HL-60 (cell line): ENCODE data around the gene NID2.

Experiments used
- DNase-seq, 2 experiments: peaks; one replicate each; pipeline ENCODE4 v3.0.0-alpha.2; 2010 to 2020; ENCODE audit warnings: low read depth in 1 of 2, low spot score in 1 of 2
- H3K27ac ChIP-seq: fragments of 250-450 bp; sonication (Bioruptor Pico); replicated peaks from 2 replicates; pipeline ENCODE4 v1.5.1; 2020; ENCODE audit warnings: mild to moderate bottlenecking, moderate library complexity
- H3K27me3 ChIP-seq: fragments of 250-450 bp; sonication (Bioruptor Pico); 2 replicates; pipeline ENCODE4 v1.5.1; 2021; ENCODE audit warnings: mild to moderate bottlenecking, moderate library complexity; ENCODE audit not compliant: insufficient read depth, poor library complexity, severe bottlenecking
- H3K4me3 ChIP-seq: replicated peaks from 2 replicates; pipeline ENCODE4 v1.5.1; 2011; ENCODE audit warnings: mild to moderate bottlenecking, control low read depth, low read length; ENCODE audit not compliant: insufficient read depth
- GABPA ChIP-seq: IDR thresholded peaks from 2 replicates; pipeline ENCODE4 v1.6.1; 2012; ENCODE audit warnings: low read depth
- POLR2AphosphoS5 ChIP-seq: IDR thresholded peaks from 2 replicates; pipeline ENCODE4 v1.6.1; 2012; ENCODE audit warnings: low read depth
- SPI1 ChIP-seq: IDR thresholded peaks from 2 replicates; pipeline ENCODE4 v1.6.1; 2012; ENCODE audit warnings: low read depth, mild to moderate bottlenecking, borderline replicate concordance
- TF ChIP-seq, protein P1 (sequence below): IDR thresholded peaks from one replicate; pipeline ENCODE4 v1.5.1; 2011; ENCODE audit warnings: low read length, control low read depth, inconsistent platforms; ENCODE audit not compliant: insufficient read depth
- TF ChIP-seq, protein P2 (sequence below): IDR thresholded peaks from 2 replicates; pipeline ENCODE4 v1.6.1; 2012; ENCODE audit warnings: low read depth; ENCODE audit not compliant: insufficient replicate concordance

The NID2 gene

DNA sequence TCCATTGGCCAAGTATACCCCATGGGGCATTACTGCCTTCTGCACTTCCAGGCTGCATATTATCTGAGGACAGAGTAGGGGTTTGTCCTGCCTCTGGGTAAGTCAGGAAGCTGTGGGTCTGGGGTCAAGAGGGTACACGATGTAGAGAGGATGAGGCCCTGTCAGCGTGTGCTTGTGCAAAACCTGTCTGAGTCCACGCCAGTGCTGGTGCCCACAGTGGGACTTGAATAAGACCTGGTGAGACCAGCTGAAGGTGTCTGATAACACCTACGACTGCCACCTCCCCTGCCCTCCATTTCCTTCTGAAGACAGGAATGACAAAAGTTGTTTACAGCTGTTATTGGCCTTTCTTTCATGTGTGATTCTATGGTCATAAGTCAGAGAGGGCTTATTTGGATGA, 22.1 kb upstream of the NID2 start:
- DNase-seq, result no peak
- Histone ChIP-seq H3K27me3 (peaks cover 6% of the 10 kb centered on the region), H3K27ac (no peak overlapping the region), H3K4me3 (no peak overlapping the region)
- no peak for TF ChIP-seq GABPA
- no peak for TF ChIP-seq SPI1
- TF ChIP-seq POLR2AphosphoS5, result no peak
- TF ChIP-seq, protein P1, sequence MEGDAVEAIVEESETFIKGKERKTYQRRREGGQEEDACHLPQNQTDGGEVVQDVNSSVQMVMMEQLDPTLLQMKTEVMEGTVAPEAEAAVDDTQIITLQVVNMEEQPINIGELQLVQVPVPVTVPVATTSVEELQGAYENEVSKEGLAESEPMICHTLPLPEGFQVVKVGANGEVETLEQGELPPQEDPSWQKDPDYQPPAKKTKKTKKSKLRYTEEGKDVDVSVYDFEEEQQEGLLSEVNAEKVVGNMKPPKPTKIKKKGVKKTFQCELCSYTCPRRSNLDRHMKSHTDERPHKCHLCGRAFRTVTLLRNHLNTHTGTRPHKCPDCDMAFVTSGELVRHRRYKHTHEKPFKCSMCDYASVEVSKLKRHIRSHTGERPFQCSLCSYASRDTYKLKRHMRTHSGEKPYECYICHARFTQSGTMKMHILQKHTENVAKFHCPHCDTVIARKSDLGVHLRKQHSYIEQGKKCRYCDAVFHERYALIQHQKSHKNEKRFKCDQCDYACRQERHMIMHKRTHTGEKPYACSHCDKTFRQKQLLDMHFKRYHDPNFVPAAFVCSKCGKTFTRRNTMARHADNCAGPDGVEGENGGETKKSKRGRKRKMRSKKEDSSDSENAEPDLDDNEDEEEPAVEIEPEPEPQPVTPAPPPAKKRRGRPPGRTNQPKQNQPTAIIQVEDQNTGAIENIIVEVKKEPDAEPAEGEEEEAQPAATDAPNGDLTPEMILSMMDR, result no peak
- TF ChIP-seq, protein P2, sequence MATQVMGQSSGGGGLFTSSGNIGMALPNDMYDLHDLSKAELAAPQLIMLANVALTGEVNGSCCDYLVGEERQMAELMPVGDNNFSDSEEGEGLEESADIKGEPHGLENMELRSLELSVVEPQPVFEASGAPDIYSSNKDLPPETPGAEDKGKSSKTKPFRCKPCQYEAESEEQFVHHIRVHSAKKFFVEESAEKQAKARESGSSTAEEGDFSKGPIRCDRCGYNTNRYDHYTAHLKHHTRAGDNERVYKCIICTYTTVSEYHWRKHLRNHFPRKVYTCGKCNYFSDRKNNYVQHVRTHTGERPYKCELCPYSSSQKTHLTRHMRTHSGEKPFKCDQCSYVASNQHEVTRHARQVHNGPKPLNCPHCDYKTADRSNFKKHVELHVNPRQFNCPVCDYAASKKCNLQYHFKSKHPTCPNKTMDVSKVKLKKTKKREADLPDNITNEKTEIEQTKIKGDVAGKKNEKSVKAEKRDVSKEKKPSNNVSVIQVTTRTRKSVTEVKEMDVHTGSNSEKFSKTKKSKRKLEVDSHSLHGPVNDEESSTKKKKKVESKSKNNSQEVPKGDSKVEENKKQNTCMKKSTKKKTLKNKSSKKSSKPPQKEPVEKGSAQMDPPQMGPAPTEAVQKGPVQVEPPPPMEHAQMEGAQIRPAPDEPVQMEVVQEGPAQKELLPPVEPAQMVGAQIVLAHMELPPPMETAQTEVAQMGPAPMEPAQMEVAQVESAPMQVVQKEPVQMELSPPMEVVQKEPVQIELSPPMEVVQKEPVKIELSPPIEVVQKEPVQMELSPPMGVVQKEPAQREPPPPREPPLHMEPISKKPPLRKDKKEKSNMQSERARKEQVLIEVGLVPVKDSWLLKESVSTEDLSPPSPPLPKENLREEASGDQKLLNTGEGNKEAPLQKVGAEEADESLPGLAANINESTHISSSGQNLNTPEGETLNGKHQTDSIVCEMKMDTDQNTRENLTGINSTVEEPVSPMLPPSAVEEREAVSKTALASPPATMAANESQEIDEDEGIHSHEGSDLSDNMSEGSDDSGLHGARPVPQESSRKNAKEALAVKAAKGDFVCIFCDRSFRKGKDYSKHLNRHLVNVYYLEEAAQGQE, result no peak

DNA sequence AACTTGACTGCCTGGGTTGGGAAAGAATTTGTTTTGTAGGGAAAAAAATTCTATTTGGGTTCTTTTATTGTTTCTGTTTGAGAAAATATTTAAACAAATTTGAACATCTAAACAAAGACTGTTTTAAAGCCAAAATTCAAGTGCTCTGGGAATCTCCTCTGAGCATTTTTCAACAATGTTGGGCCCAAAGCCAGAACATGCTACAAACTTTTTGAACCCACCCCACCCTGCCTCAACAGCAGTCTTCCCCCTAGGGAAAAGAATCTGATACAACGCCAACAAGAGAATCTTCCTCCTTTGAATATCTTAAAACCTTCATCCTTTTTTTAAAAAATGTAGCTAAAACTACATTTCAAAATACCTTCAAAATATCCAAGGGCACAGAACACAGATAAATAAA, 20.4 kb upstream of the NID2 start:
- DNase-seq, result no peak
- Histone ChIP-seq H3K27ac (no peak overlapping the region), H3K27me3 (peaks cover 4% of the 10 kb centered on the region), H3K4me3 (no peak overlapping the region)
- TF ChIP-seq, protein P2, result no peak
- no peak for TF ChIP-seq GABPA
- TF ChIP-seq SPI1, result no peak
- no peak for TF ChIP-seq POLR2AphosphoS5
- TF ChIP-seq, protein P1, result no peak

DNA sequence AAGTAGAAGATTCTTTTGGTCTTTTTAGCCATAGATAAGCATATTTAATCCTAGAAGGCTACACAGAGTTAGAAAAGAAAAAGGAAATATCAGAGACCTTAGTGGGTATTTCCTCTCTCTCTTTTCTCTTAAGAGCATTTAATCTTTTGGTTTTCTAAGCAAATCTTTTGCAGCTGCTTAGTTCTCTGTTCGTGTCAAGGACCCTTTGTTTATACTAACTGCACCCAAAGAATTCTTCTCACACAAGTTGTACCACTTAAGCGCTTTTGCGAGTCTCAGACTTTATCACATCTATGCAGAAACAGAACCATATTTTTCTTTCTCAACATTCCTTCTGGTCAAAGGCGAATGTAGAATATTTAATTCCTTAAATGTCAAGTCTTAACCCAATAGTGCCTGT, 17.9 kb upstream of the NID2 start:
- TF ChIP-seq POLR2AphosphoS5, result no peak
- TF ChIP-seq, protein P1, result no peak
- TF ChIP-seq GABPA, result no peak
- no peak for TF ChIP-seq SPI1
- Histone ChIP-seq H3K27me3 (no peaks in the 10 kb centered on the region), H3K4me3 (no peak overlapping the region), H3K27ac (no peak overlapping the region)
- no peak for DNase-seq

DNA sequence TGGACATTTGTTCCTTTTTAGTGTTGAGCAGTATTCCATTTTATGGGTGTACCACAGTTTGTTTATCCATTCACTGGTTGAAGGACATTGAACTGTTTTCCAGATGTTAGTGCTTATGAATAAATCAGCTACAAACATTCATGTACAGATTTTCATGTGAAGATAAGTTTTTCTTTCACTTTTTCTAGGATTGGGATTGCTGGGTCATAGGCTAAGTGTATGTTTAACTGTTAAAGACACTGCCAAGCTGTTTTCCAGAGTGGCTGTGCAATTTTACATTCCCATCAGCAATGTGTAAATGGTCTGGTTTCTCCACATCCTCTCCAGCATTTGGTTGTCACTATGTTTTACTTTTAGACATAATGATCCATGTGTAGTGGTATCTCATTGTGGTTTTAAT, 14.0 kb upstream of the NID2 start:
- H3K4me3 ChIP-seq, result no peak overlapping the region
- peaks cover 2% of the 10 kb centered on the region for H3K27me3 ChIP-seq
- TF ChIP-seq, protein P2, result no peak
- TF ChIP-seq GABPA (no peak), SPI1 (no peak), POLR2AphosphoS5 (no peak)
- TF ChIP-seq, protein P1, result no peak
- DNase-seq, result no peak
- H3K27ac ChIP-seq, result no peak overlapping the region
